PC-9 (cell line): ENCODE measurements around the gene CHST11. TPM values are rescaled to one million over a fixed set of nuclear protein-coding genes. Genes with fewer than 3 reads are reported as not detected.

Experiments
- BruUV-seq: library from RNA; stranded (reverse); fragments of 400-500 nt; replicated peaks from 2 replicates; lab custom pipeline; 2021; lab: Mats Ljungman, UMichigan
- CTCF ChIA-PET: fragments of 300-600 bp; sonication (Branson Sonifier 250); formaldehyde crosslinking; loops from one replicate; lab custom pipeline; 2022; ENCODE audit warnings: antibody characterized with exemption; lab: Charles Lee
- POLR2A ChIA-PET: fragments of 300-600 bp; sonication (Branson Sonifier 250); formaldehyde crosslinking; loops from one replicate; lab custom pipeline; 2022; ENCODE audit warnings: antibody characterized with exemption; ENCODE audit not compliant: unreplicated experiment; lab: Charles Lee
- DNase-seq, 2 experiments: peaks; one replicate each; pipeline versions ENCODE4 v3.0.0 to v3.0.0-alpha.2; 2015 to 2022; ENCODE audit warnings: mixed read lengths in 1 of 2
- H2AFZ ChIP-seq: fragments of 200-600 bp; sonication (generic); 2 replicates; pipeline ENCODE4 v1.8.1; 2017; ENCODE audit warnings: antibody characterized with exemption
- H3F3A ChIP-seq: fragments of 200-600 bp; sonication (generic); 2 replicates; pipeline ENCODE4 v1.8.1; 2017; ENCODE audit warnings: antibody characterized with exemption, mild to moderate bottlenecking, low read depth; ENCODE audit not compliant: insufficient read depth
- H3K27ac ChIP-seq: fragments of 200-600 bp; sonication (generic); 2 replicates; pipeline ENCODE4 v1.6.1; 2016; ENCODE audit warnings: mixed run types
- H3K27me3 ChIP-seq: fragments of 200-600 bp; sonication (generic); 2 replicates; pipeline ENCODE4 v1.6.1; 2016; ENCODE audit warnings: low read depth, mixed run types; ENCODE audit not compliant: insufficient read depth
- H3K36me3 ChIP-seq: fragments of 200-600 bp; sonication (generic); 2 replicates; pipeline ENCODE4 v1.6.1; 2016; ENCODE audit warnings: low read depth, mixed run types
- H3K4me1 ChIP-seq: fragments of 200-600 bp; sonication (generic); replicated peaks from 2 replicates; pipeline ENCODE4 v1.6.1; 2016; ENCODE audit warnings: mixed run types; ENCODE audit not compliant: insufficient read depth
- H3K4me2 ChIP-seq: fragments of 200-600 bp; sonication (generic); 2 replicates; pipeline ENCODE4 v1.6.1; 2017; ENCODE audit warnings: mixed run types
- H3K4me3 ChIP-seq: fragments of 200-600 bp; sonication (generic); 2 replicates; pipeline ENCODE4 v1.6.1; 2016; ENCODE audit warnings: mixed run types
- H3K79me2 ChIP-seq: fragments of 200-600 bp; sonication (generic); 2 replicates; pipeline ENCODE4 v1.6.1; 2017; ENCODE audit warnings: low read depth, mixed run types
- H3K9me2 ChIP-seq: fragments of 200-600 bp; sonication (generic); 2 replicates; pipeline ENCODE4 v1.8.1; 2017; ENCODE audit warnings: mild to moderate bottlenecking; ENCODE audit not compliant: insufficient read depth
- H3K9me3 ChIP-seq: fragments of 200-600 bp; sonication (generic); 2 replicates; pipeline ENCODE4 v1.8.1; 2016; ENCODE audit warnings: low read depth; ENCODE audit not compliant: insufficient read depth
- H4K20me1 ChIP-seq: fragments of 200-600 bp; sonication (generic); 2 replicates; pipeline ENCODE4 v1.8.1; 2017; ENCODE audit not compliant: insufficient read depth
- EZH2 ChIP-seq: fragments of 200-600 bp; sonication (generic); IDR thresholded peaks from 2 replicates; pipeline ENCODE4 v1.8.0; 2017; ENCODE audit warnings: antibody characterized with exemption, low read depth
- intact Hi-C: fragments of 100-400 bp; cut with micrococcal nuclease; formaldehyde crosslinking; loops from one replicate; pipeline ENCODE4 v1.10.0; 2022; ENCODE audit not compliant: unreplicated experiment
- total RNA-seq: library from RNA; stranded (reverse); gene quantifications from 2 replicates; pipeline ENCODE4 v1.2.3, GENCODE V29; 2021
- TF ChIP-seq, protein P1 (sequence below): fragments of 200-600 bp; sonication (generic); conservative IDR thresholded peaks from 2 replicates; pipeline ENCODE4 v1.6.1; 2017; ENCODE audit warnings: mixed run types, antibody characterized with exemption, mild to moderate bottlenecking, moderate library complexity

Gene CHST11
- total RNA-seq, 1 experiment from 2014 or later = 39.9 TPM

GRCh38 chr12:104648756-104649155 is 192.0 kb downstream of the CHST11 start:
- ChIA-PET CTCF (no interaction called here), POLR2A (interaction anchor here (0.7 kb wide), 1 partner anchor 20 kb away, joined by 3 read pairs; no protein-coding TSS in a partner anchor)
- Histone ChIP-seq H3F3A (peaks cover 10% of the 10 kb centered on the region; the same call in 1 of the 2 replicates), H3K9me3 (no peaks in the 10 kb centered on the region), H3K4me3 (no peak overlapping the region), H3K4me2 (no peak overlapping the region), H2AFZ (no peak overlapping the region), H3K36me3 (peaks cover 6% of the 10 kb centered on the region; the same call in 1 of the 2 replicates), H3K4me1 (no peaks in the 10 kb centered on the region), H3K79me2 (peaks cover 76% of the 10 kb centered on the region), H3K27me3 (no peaks in the 10 kb centered on the region), H3K27ac (no peak overlapping the region), H3K9me2 (no peaks in the 10 kb centered on the region), H4K20me1 (peaks cover 12% of the 10 kb centered on the region; the same call in 1 of the 2 replicates)
- BruUV-seq = no TSS peak
- no peak for DNase-seq
- TF ChIP-seq, protein P1, sequence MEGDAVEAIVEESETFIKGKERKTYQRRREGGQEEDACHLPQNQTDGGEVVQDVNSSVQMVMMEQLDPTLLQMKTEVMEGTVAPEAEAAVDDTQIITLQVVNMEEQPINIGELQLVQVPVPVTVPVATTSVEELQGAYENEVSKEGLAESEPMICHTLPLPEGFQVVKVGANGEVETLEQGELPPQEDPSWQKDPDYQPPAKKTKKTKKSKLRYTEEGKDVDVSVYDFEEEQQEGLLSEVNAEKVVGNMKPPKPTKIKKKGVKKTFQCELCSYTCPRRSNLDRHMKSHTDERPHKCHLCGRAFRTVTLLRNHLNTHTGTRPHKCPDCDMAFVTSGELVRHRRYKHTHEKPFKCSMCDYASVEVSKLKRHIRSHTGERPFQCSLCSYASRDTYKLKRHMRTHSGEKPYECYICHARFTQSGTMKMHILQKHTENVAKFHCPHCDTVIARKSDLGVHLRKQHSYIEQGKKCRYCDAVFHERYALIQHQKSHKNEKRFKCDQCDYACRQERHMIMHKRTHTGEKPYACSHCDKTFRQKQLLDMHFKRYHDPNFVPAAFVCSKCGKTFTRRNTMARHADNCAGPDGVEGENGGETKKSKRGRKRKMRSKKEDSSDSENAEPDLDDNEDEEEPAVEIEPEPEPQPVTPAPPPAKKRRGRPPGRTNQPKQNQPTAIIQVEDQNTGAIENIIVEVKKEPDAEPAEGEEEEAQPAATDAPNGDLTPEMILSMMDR = no peak
- TF ChIP-seq EZH2 = no peak
- intact Hi-C loops = no loop called here

GRCh38 chr12:104649217-104649824 is 192.6 kb downstream of the CHST11 start:
- peaks cover 77% of the 10 kb centered on the region for H3K79me2 ChIP-seq
- no peak for DNase-seq
- peaks cover 9% of the 10 kb centered on the region; the same call in 1 of the 2 replicates for H4K20me1 ChIP-seq
- TF ChIP-seq, protein P1 = no peak
- no peak for TF ChIP-seq EZH2
- H3K4me3 ChIP-seq = no peak overlapping the region
- H3K4me1 ChIP-seq = no peaks in the 10 kb centered on the region
- H3K9me3 ChIP-seq = no peaks in the 10 kb centered on the region
- no peaks in the 10 kb centered on the region for H3K27me3 ChIP-seq
- no peak overlapping the region for H2AFZ ChIP-seq
- peaks cover 6% of the 10 kb centered on the region; the same call in 1 of the 2 replicates for H3K36me3 ChIP-seq
- H3K4me2 ChIP-seq = no peak overlapping the region
- no peaks in the 10 kb centered on the region for H3K9me2 ChIP-seq
- BruUV-seq = no TSS peak
- POLR2A ChIA-PET = interaction anchor here (0.7 kb wide), 1 partner anchor 19 kb away, joined by 3 read pairs; no protein-coding TSS in a partner anchor
- peaks cover 8% of the 10 kb centered on the region; the same call in 1 of the 2 replicates for H3F3A ChIP-seq
- intact Hi-C loops = no loop called here
- CTCF ChIA-PET = no interaction called here
- 0 out of 2 replicates have a peak overlapping the region, but pooled peaks have one; percentile 13 for H3K27ac ChIP-seq

DNA sequence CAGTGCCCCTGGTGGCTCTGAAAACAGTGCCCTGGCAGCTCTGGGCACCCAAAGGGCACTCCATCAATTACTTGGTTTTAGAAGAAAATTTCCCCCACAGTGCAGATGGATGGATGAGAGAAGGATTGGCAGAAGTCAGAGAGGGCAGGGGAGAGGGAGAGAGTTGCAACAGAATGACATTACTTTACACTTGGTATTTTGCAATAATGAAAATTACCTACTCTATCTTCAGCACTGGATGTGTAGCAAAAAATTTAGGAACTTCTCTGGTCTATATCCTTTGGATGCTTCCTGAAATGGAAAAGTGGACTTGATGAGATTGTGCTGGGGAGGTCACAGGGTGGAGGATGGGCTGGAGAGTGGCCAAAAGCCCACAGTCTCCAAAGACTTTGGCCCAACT is 193.2 kb downstream of the CHST11 start:
- no peak for DNase-seq
- intact Hi-C loops = no loop called here
- ChIA-PET POLR2A (no interaction called here), CTCF (no interaction called here)
- Histone ChIP-seq H3K9me3 (no peaks in the 10 kb centered on the region), H3K27me3 (no peaks in the 10 kb centered on the region), H3K27ac (no peak overlapping the region), H3K36me3 (peaks cover 6% of the 10 kb centered on the region; the same call in 1 of the 2 replicates), H3K9me2 (no peaks in the 10 kb centered on the region), H3K4me1 (no peaks in the 10 kb centered on the region), H3F3A (peaks cover 11% of the 10 kb centered on the region; the same call in 1 of the 2 replicates), H2AFZ (no peak overlapping the region), H4K20me1 (peaks cover 9% of the 10 kb centered on the region; the same call in 1 of the 2 replicates), H3K79me2 (peaks cover 80% of the 10 kb centered on the region), H3K4me3 (no peak overlapping the region), H3K4me2 (no peak overlapping the region)
- BruUV-seq = no TSS peak
- TF ChIP-seq EZH2 = no peak
- TF ChIP-seq, protein P1 = no peak
